ENCODE results near the gene P2RX5. TPM values are rescaled to one million over a fixed set of nuclear protein-coding genes. Genes with fewer than 3 reads are reported as not detected.
"Not testable (repeated sequence)": the region's sequence is repeated elsewhere in the genome, so short reads cannot be mapped to it uniquely, and the experiment has no call there.

Gene P2RX5
- total RNA-seq, 2 donors from 2014 or later, result 6.3 TPM; not detected in 1

- H3K4me3 ChIP-seq, result no peak overlapping the region
- no peak overlapping the region for H3K27ac ChIP-seq
- no peak for TF ChIP-seq CTCF (IDR thresholded peaks at IDR 0.05)
- no peak for TF ChIP-seq POLR2AphosphoS5 (IDR thresholded peaks at IDR 0.05)
- no peak for TF ChIP-seq POLR2A (IDR thresholded peaks at IDR 0.05)
- intact Hi-C loops (cut with DNase I), result no loop called here
- no peaks in the 10 kb centered on the region for H3K4me1 ChIP-seq (replicated peaks)
- H3K27me3 ChIP-seq (replicated peaks; ENCODE audit: insufficient read depth), result no peaks in the 10 kb centered on the region
- H3K36me3 ChIP-seq, result peaks cover 0 to 6% of the 10 kb centered on the region in 2 donors
- WGBS, result 83% methylated on average over 13 of the region's 13 CpGs
- H3K9me3 ChIP-seq, result no peaks in the 10 kb centered on the region
- no peak for DNase-seq (ENCODE audit: low spot score)
Observed at GRCh38 chr17:3712811-3713463, 17.0 kb upstream of the P2RX5 start.

- H3K4me1 ChIP-seq (replicated peaks), result no peaks in the 10 kb centered on the region
- no peak overlapping the region for H3K27ac ChIP-seq
- no peaks in the 10 kb centered on the region for H3K9me3 ChIP-seq
- DNase-seq (ENCODE audit: low spot score), result no peak
- H3K36me3 ChIP-seq, result peaks cover 0 to 6% of the 10 kb centered on the region in 2 donors
- no peaks in the 10 kb centered on the region for H3K27me3 ChIP-seq (replicated peaks; ENCODE audit: insufficient read depth)
- intact Hi-C loops (cut with DNase I), result no loop called here
- H3K4me3 ChIP-seq, result no peak overlapping the region
- WGBS, result 63% methylated on average over 5 of the region's 5 CpGs
- TF ChIP-seq POLR2A (IDR thresholded peaks at IDR 0.05), result no peak
- TF ChIP-seq POLR2AphosphoS5 (IDR thresholded peaks at IDR 0.05), result no peak
- no peak for TF ChIP-seq CTCF (IDR thresholded peaks at IDR 0.05)
Observed at GRCh38 chr17:3710951-3711383, 15.0 kb upstream of the P2RX5 start.

GRCh38 chr17:3708366-3708765, 12.4 kb upstream of the P2RX5 start:
- TF ChIP-seq POLR2A (IDR thresholded peaks at IDR 0.05) (no peak), POLR2AphosphoS5 (IDR thresholded peaks at IDR 0.05) (no peak), CTCF (IDR thresholded peaks at IDR 0.05) (no peak)
- Histone ChIP-seq H3K27ac (no peak overlapping the region), H3K4me1 (replicated peaks) (no peaks in the 10 kb centered on the region), H3K4me3 (no peak overlapping the region), H3K9me3 (no peaks in the 10 kb centered on the region), H3K36me3 (no peaks in the 10 kb centered on the region), H3K27me3 (replicated peaks; ENCODE audit: insufficient read depth) (no peaks in the 10 kb centered on the region)
- WGBS, result 48% methylated on average over 3 of the region's 3 CpGs
- intact Hi-C loops (cut with DNase I), result no loop called here
- DNase-seq (ENCODE audit: low spot score), result no peak

GRCh38 chr17:3705718-3705984, 9.7 kb upstream of the P2RX5 start:
- WGBS, result 95% methylated on average over 1 of the region's 1 CpG
- H3K4me1 ChIP-seq (replicated peaks); H3K27ac ChIP-seq; H3K4me3 ChIP-seq; H3K9me3 ChIP-seq; DNase-seq (ENCODE audit: low spot score); H3K27me3 ChIP-seq (replicated peaks; ENCODE audit: insufficient read depth); H3K36me3 ChIP-seq; intact Hi-C loops (cut with DNase I): not testable (repeated sequence)

- DNase-seq (ENCODE audit: low spot score), result no peak
- no peak for TF ChIP-seq CTCF (IDR thresholded peaks at IDR 0.05)
- no peak for TF ChIP-seq POLR2A (IDR thresholded peaks at IDR 0.05)
- TF ChIP-seq POLR2AphosphoS5 (IDR thresholded peaks at IDR 0.05), result no peak
- Histone ChIP-seq H3K36me3 (no peaks in the 10 kb centered on the region), H3K4me3 (no peak overlapping the region), H3K27me3 (replicated peaks; ENCODE audit: insufficient read depth) (no peaks in the 10 kb centered on the region), H3K27ac (no peak overlapping the region), H3K4me1 (replicated peaks) (no peaks in the 10 kb centered on the region), H3K9me3 (no peaks in the 10 kb centered on the region)
- intact Hi-C loops (cut with DNase I), result no loop called here
- 87% methylated on average over 20 of the region's 20 CpGs for WGBS
Observed at GRCh38 chr17:3704931-3705717, 9.2 kb upstream of the P2RX5 start.

- H3K27me3 ChIP-seq (replicated peaks; ENCODE audit: insufficient read depth); H3K9me3 ChIP-seq; intact Hi-C loops (cut with DNase I); H3K4me3 ChIP-seq; H3K36me3 ChIP-seq; H3K27ac ChIP-seq; H3K4me1 ChIP-seq (replicated peaks); DNase-seq (ENCODE audit: low spot score): not testable (repeated sequence)
- WGBS, result 96% methylated on average over 7 of the region's 7 CpGs
Observed at GRCh38 chr17:3702041-3702539, 6.1 kb upstream of the P2RX5 start.

All from prostate gland (tissue), 2 donors.